SK-N-SH treated with all-trans-retinoic acid at 6 μM for 48 hours (cell line): ENCODE measurements around the gene MARCHF10.

Source experiments
- ATAC-seq: fragments of 200-7000 bp; cut with Tn5 transposase; 3 replicates; pipeline ENCODE4 v1.9.1; 2020; ENCODE audit warnings: mild to moderate bottlenecking, moderate library complexity
- ARNTL ChIP-seq: fragments of 450-650 bp; formaldehyde crosslinking; IDR thresholded peaks from 2 replicates; pipeline ENCODE4 v1.5.0; 2020; ENCODE audit warnings: low read depth, mild to moderate bottlenecking, moderate library complexity, borderline replicate concordance
- BACH2 ChIP-seq: fragments of 250-450 bp; sonication (Bioruptor Pico); IDR thresholded peaks from 2 replicates; pipeline ENCODE4 v1.9.0; 2021; ENCODE audit warnings: mild to moderate bottlenecking, borderline replicate concordance
- CSDC2 ChIP-seq: fragments of 250-450 bp; sonication (Bioruptor Pico); IDR thresholded peaks from 2 replicates; pipeline ENCODE4 v1.5.0; 2020; ENCODE audit warnings: mild to moderate bottlenecking, moderate library complexity
- GLIS3 ChIP-seq: fragments of 250-450 bp; sonication (Bioruptor Pico); IDR thresholded peaks from 2 replicates; pipeline ENCODE4 v1.5.0; 2020; ENCODE audit warnings: mild to moderate bottlenecking, moderate library complexity
- ISL1 ChIP-seq: fragments of 250-450 bp; sonication (Bioruptor Pico); IDR thresholded peaks from 2 replicates; pipeline ENCODE4 v2.1.2; 2022; ENCODE audit warnings: mild to moderate bottlenecking, moderate library complexity
- PPARA ChIP-seq: fragments of 250-450 bp; sonication (Bioruptor Pico); IDR thresholded peaks from 2 replicates; pipeline ENCODE4 v1.5.0; 2020; ENCODE audit warnings: mild to moderate bottlenecking, borderline replicate concordance
- SNAI2 ChIP-seq: fragments of 250-450 bp; sonication (Bioruptor Pico); IDR thresholded peaks from 2 replicates; pipeline ENCODE4 v1.5.0; 2020; ENCODE audit warnings: mild to moderate bottlenecking, moderate library complexity
- TCF4 ChIP-seq: fragments of 250-450 bp; sonication (Bioruptor Pico); IDR thresholded peaks from 2 replicates; pipeline ENCODE4 v1.8.0; 2021; ENCODE audit warnings: mild to moderate bottlenecking, moderate library complexity, borderline replicate concordance
- ZC3H10 ChIP-seq: fragments of 250-450 bp; sonication (Bioruptor Pico); IDR thresholded peaks from 2 replicates; pipeline ENCODE4 v1.5.1; 2021; ENCODE audit warnings: mild to moderate bottlenecking, moderate library complexity
- ZFP3 ChIP-seq: fragments of 250-450 bp; sonication (Bioruptor Pico); IDR thresholded peaks from 2 replicates; pipeline ENCODE4 v1.5.0; 2020; ENCODE audit warnings: mild to moderate bottlenecking, moderate library complexity
- ZFP30 ChIP-seq: fragments of 450-650 bp; formaldehyde crosslinking; IDR thresholded peaks from 2 replicates; pipeline ENCODE4 v1.5.0; 2022; ENCODE audit warnings: mild to moderate bottlenecking, moderate library complexity
- ZNF565 ChIP-seq: fragments of 450-650 bp; formaldehyde crosslinking; conservative IDR thresholded peaks from 2 replicates; pipeline ENCODE4 v1.5.0; 2020; ENCODE audit warnings: low read depth, mild to moderate bottlenecking, moderate library complexity
- ZNF70 ChIP-seq: fragments of 450-650 bp; formaldehyde crosslinking; IDR thresholded peaks from 2 replicates; pipeline ENCODE4 v1.5.0; 2020; ENCODE audit warnings: mild to moderate bottlenecking, moderate library complexity
- ZNF8 ChIP-seq: fragments of 450-650 bp; formaldehyde crosslinking; IDR thresholded peaks from 2 replicates; pipeline ENCODE4 v1.5.0; 2020; ENCODE audit warnings: mild to moderate bottlenecking, moderate library complexity
- TF ChIP-seq, protein P1 (sequence below): fragments of 250-450 bp; sonication (Bioruptor Pico); IDR thresholded peaks from 2 replicates; pipeline ENCODE4 v1.8.0; 2020; ENCODE audit warnings: mild to moderate bottlenecking, moderate library complexity, borderline replicate concordance
- TF ChIP-seq, protein P2 (sequence below): fragments of 250-450 bp; sonication (Bioruptor Pico); IDR thresholded peaks from 2 replicates; pipeline ENCODE4 v1.8.0; 2021; ENCODE audit warnings: low read depth, mild to moderate bottlenecking, moderate library complexity, borderline replicate concordance
- TF ChIP-seq, protein P3 (sequence below): fragments of 250-450 bp; sonication (Bioruptor Pico); IDR thresholded peaks from 2 replicates; pipeline ENCODE4 v1.5.1; 2020; ENCODE audit warnings: low read depth, mild to moderate bottlenecking, moderate library complexity

Gene MARCHF10

DNA sequence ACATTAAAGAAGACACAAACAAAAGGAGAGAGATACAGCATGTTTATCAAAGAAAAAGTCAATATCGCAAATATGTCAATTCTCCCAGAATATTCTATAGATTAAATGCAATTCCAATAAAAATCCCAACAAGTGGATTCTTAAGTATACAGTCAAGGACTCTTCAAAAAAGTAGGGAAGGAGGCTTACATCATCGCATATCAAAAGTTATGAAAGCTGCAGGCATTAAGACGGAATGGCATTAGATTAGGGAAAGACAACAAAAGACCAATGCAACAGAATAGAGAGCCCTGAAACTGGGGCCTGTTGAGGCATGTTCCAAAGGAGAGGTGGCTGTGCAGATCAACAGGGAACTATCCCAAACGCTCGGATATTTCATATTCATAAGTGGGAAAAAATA, 76.0 kb downstream of the MARCHF10 start (continued):
- TF ChIP-seq ZNF8 (CRISPR knock-in tag) = no peak
- TF ChIP-seq ZC3H10 (CRISPR knock-in tag) = no peak
- no peak for TF ChIP-seq ISL1
- TF ChIP-seq BACH2 (CRISPR knock-in tag) = no peak
- TF ChIP-seq, protein P1, sequence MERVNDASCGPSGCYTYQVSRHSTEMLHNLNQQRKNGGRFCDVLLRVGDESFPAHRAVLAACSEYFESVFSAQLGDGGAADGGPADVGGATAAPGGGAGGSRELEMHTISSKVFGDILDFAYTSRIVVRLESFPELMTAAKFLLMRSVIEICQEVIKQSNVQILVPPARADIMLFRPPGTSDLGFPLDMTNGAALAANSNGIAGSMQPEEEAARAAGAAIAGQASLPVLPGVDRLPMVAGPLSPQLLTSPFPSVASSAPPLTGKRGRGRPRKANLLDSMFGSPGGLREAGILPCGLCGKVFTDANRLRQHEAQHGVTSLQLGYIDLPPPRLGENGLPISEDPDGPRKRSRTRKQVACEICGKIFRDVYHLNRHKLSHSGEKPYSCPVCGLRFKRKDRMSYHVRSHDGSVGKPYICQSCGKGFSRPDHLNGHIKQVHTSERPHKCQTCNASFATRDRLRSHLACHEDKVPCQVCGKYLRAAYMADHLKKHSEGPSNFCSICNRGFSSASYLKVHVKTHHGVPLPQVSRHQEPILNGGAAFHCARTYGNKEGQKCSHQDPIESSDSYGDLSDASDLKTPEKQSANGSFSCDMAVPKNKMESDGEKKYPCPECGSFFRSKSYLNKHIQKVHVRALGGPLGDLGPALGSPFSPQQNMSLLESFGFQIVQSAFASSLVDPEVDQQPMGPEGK (CRISPR knock-in tag) = no peak

DNA sequence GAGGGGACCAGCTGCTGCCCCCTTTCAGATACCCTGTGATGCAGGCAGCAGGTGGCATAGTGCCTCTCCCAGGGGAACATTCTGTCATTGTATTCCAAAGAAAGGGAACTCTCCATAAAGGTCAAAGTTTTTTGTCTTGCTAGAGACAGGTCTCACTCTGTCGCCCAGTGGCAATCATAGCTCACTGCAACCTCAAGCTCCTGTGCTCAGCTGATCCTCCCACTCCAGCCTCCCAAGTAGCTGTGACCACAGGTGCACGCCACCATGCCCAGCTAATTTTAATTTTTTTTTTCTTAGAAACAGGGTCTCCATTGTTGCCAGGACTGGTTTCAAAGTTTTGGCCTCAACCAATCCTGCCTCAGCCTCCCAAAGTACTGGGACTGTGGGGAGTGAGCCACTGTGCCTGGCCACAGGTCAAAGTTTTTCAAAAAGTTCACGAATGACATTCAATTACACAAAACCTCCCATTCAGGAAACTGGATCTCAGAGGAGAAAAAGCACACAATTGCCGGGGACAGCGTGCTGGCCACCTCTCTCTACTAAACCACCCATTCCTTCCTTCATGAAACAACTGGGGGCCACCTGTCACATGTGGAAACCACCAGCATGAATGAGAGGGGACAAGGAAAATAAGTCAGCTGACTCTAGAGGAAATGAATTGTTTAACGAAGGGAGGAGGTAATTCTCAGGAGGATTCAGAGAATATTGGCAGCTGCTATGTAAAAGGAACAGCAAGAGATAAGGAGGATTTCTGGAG, 80.0 kb downstream of the MARCHF10 start:
- no peak for TF ChIP-seq ZC3H10 (CRISPR knock-in tag)
- TF ChIP-seq TCF4 = no peak
- TF ChIP-seq, protein P2, sequence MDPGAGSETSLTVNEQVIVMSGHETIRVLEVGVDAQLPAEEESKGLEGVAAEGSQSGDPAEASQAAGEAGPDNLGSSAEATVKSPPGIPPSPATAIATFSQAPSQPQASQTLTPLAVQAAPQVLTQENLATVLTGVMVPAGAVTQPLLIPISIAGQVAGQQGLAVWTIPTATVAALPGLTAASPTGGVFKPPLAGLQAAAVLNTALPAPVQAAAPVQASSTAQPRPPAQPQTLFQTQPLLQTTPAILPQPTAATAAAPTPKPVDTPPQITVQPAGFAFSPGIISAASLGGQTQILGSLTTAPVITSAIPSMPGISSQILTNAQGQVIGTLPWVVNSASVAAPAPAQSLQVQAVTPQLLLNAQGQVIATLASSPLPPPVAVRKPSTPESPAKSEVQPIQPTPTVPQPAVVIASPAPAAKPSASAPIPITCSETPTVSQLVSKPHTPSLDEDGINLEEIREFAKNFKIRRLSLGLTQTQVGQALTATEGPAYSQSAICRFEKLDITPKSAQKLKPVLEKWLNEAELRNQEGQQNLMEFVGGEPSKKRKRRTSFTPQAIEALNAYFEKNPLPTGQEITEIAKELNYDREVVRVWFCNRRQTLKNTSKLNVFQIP (CRISPR knock-in tag) = no peak
- TF ChIP-seq, all 23 proteins: peak for 0
- no peak for ATAC-seq

DNA sequence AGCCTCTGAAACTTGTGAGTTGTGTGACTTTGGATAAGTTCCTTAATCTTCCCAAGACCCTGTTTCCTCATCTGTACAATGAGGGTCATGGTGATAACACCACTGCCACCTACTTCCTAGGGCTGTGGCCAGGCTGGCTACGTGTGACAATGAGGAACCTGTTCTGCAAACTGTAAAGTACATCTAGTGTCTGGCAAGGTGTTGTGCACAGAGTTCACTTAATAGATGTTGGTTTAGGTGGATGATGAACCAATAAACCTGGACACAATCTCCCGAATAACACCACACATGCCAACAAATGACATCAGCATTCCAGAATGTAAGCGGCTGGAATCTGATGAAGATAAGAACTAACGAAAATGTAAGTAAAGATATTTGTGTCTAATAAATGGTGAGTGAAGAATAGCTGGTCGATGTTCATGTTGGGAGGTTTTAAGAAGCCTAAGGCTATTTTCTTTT, 82.3 kb downstream of the MARCHF10 start:
- peak; percentile 71 for ATAC-seq
- TF ChIP-seq CSDC2 (CRISPR knock-in tag) (peak; percentile 84; the same call in 1 of the 2 replicates), GLIS3 (no peak), ZFP3 (no peak), ZNF565 (CRISPR knock-in tag) (no peak), ARNTL (no peak), PPARA (CRISPR knock-in tag) (no peak), ZNF70 (CRISPR knock-in tag) (peak; percentile 86), ZNF8 (CRISPR knock-in tag) (no peak), SNAI2 (0 out of 2 replicates have a peak, but pooled peaks have one; percentile 49), ISL1 (peak; percentile 92)
- TF ChIP-seq, protein P3, sequence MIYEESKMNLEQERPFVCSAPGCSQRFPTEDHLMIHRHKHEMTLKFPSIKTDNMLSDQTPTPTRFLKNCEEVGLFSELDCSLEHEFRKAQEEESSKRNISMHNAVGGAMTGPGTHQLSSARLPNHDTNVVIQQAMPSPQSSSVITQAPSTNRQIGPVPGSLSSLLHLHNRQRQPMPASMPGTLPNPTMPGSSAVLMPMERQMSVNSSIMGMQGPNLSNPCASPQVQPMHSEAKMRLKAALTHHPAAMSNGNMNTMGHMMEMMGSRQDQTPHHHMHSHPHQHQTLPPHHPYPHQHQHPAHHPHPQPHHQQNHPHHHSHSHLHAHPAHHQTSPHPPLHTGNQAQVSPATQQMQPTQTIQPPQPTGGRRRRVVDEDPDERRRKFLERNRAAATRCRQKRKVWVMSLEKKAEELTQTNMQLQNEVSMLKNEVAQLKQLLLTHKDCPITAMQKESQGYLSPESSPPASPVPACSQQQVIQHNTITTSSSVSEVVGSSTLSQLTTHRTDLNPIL (CRISPR knock-in tag) = peak; percentile 93
- TF ChIP-seq, protein P1 (CRISPR knock-in tag) = 0 out of 2 replicates have a peak, but pooled peaks have one; percentile 27

DNA sequence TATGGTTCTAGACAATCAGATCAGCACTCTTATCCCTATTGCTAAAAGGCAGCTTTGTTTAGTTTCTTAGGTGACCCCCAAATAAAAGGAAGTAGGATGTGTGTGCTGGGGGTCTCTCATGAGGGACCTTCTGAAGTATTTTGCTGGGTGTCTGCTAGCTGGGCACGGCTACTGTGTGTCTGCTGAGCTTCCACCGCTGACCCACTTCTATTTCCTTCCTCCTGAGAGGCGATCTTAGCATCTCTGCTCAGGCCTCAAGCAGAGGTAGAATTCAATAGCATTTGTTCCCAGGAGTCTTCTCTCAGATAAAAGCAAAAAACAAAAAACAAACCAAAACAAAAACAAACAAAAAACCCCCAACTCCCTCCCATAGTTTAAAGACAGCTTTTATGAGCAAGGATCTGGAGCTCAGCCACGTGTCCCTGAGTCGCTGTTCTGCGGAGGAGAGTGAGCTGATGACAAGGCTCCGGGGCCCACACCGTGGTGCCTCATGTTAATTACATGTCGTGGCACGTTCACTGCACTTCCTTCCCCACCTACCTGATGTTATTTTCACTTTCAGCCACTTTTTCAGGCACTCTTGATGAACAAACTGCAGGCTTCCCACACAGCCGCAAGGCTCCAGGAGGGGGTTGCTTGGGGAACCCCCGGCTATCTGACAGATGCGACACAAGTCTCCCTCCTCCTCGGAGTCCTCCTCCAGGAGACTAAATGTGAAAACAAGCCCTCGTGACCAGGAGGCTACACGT, 83.5 kb downstream of the MARCHF10 start:
- peak; percentile 38; the same call in 1 of the 3 replicates for ATAC-seq
- TF ChIP-seq ZC3H10 (CRISPR knock-in tag) = no peak
- no peak for TF ChIP-seq ZFP30 (CRISPR knock-in tag)
- TF ChIP-seq GLIS3 = no peak
- TF ChIP-seq, protein P2 (CRISPR knock-in tag) = no peak
- TF ChIP-seq ZNF565 (CRISPR knock-in tag) = no peak
- TF ChIP-seq ZNF8 (CRISPR knock-in tag) = no peak
- TF ChIP-seq ZNF70 (CRISPR knock-in tag) = no peak
- TF ChIP-seq ZFP3 = no peak
- no peak for TF ChIP-seq CSDC2 (CRISPR knock-in tag)
- TF ChIP-seq ISL1 = no peak
- TF ChIP-seq, protein P1 (CRISPR knock-in tag) = no peak
- TF ChIP-seq, protein P3 (CRISPR knock-in tag) = no peak
